GM18951 (cell line): ENCODE results near the gene FAM181A.

Experiments used
- POLR2A ChIP-seq: IDR thresholded peaks from 4 replicates; pipeline ENCODE4 v1.6.1; 2011; ENCODE audit warnings: mild to moderate bottlenecking; ENCODE audit not compliant: insufficient read length, insufficient read depth; ENCODE audit errors: extremely low read depth
- in situ Hi-C: fragments of 300-500 bp; cut with MboI; formaldehyde crosslinking; loops from one replicate; pipeline ENCODE4 v1.12.0; 2022; ENCODE audit warnings: low sequenced_read_pairs, mixed read lengths, inconsistent platforms; ENCODE audit not compliant: unreplicated experiment

FAM181A gene

DNA sequence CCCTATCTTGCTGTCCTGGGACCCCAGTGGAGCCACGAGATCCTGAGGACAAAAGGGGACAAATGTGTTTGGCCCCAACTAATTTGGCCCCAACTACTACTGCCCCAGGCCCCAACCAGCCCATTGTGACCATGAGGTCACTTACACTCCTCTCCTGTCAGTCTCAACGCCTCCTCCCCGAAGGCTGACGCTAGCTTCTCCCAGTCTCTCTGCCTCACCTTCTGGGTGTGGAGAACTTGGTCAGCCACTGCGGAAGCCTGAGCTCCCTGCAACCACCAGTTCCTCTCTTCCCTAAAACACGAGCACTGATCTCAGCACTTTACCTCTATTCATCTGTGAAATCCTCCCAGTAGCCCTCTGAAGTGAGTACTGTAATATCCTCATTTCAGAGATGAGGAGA, 13.3 kb downstream of the FAM181A start:
- no peak for TF ChIP-seq POLR2A
- in situ Hi-C loops: loop anchor here (5.0 kb wide), 1 partner anchor 52 kb away; no protein-coding TSS in a partner anchor

DNA sequence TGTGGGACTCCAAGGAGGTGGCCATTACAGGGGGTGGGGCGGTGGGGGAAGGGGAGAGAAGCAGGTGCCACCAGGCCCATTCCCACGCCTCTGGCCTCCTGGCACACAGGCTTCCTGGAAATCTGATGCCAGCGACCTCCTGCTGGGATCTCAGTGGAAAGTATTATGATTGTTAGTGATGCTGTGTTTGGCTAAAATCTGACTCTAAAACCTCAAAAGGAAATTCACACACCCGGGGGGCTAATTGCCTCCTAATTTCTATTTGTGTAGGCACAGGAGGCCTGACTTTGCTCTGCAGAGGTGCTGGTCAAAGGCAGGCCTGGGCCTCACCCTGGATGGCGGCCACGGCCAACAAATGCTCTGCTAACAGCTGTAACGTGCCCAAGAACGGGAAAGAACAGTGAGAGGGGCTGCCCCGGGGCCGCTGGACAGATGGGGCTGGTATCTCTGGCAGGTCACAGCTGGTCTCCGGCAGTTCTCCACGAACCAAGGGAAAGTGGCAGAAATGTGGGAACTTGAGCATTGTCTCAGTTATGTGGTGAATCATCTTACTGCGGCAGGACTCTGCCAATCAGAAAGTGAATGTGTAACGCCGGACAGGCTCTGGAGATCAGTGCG, 14.3 kb downstream of the FAM181A start:
- no peak for TF ChIP-seq POLR2A
- in situ Hi-C loops: loop anchor here (5.0 kb wide), 1 partner anchor 51 kb away; no protein-coding TSS in a partner anchor

DNA sequence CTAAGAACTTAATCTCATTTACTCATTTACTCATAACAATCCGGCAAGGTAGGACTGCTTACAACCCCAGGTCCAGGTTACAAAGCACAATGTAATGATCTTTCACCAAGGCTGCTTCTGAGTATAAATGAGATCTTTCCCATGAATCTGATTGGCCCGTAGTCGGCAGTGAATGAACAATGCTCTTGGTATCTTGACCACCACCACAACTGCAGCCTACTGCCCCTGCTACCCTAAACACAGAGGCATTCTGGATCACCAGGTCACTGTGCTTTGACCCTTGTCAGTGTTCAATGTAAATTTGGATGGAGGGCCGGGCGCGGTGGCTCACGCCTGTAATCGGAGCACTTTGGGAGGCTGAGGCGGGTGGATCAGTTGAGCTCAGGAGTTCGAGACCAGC, 15.9 kb downstream of the FAM181A start:
- in situ Hi-C loops: loop anchor here (5.0 kb wide), 1 partner anchor 49 kb away; no protein-coding TSS in a partner anchor

GRCh38 chr14:93943930-93944329, 16.8 kb downstream of the FAM181A start:
- TF ChIP-seq POLR2A: no peak
- in situ Hi-C loops: loop anchor here (5.0 kb wide), 1 partner anchor 48 kb away; no protein-coding TSS in a partner anchor

More for the DNA sequence above, 15.9 kb downstream of the FAM181A start:
- TF ChIP-seq POLR2A: no peak

GRCh38 chr14:93944348-93945069, 17.4 kb downstream of the FAM181A start:
- TF ChIP-seq POLR2A: no peak
- in situ Hi-C loops: loop anchor here (5.0 kb wide), 1 partner anchor 48 kb away; no protein-coding TSS in a partner anchor

GRCh38 chr14:93945070-93945399, 17.9 kb downstream of the FAM181A start:
- TF ChIP-seq POLR2A: no peak
- in situ Hi-C loops: no loop called here

GRCh38 chr14:93946104-93946503, 19.0 kb downstream of the FAM181A start:
- no peak for TF ChIP-seq POLR2A
- in situ Hi-C loops: no loop called here

DNA sequence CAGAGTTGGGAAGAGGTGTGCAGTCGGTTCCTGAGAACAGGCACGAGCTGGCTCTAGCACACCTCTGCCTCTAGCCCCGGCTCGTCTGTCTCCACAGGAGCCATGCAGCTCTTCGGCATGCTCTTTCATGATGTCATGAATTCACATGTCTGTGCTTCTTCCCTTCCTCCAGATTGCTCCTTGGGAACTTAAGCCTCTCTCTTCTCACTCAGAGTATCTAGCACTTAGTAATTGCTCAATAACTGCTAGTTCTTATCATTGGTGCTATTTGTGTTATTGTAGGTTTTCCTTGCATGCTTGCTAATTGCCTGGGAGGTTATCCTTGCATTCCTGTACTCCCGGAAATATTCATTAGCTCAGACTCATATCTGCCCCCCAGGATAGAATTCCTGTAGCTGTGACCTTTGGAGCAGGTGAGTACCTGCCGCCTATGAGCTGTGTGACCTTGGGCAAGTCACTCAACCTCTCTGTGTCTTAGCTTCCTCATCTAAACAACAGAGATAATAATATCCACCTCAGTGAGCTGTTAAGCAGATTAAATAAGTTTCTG, 19.5 kb downstream of the FAM181A start:
- in situ Hi-C loops: no loop called here
- TF ChIP-seq POLR2A: no peak

DNA sequence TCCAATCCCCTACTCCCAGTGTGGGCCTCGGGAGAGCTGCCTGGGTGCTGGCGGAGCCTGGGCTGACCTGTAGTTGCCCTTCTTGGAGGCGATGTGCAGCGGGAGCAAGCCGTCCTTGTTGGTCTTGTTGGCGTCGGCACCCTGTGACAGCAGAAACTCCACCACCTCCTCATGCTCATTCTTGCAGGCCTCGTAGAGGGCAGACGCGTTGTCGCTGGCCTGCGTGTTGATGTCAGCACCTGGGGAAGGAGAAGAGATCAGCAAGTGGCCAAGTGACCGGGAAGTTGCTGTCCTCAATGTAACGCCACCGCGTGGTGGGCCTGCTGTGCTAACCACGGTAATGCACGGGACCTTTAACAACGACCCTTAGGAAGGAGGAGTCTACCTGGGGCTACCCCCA, 20.1 kb downstream of the FAM181A start:
- no peak for TF ChIP-seq POLR2A
- in situ Hi-C loops: no loop called here

GRCh38 chr14:93949511-93950075, 22.4 kb downstream of the FAM181A start:
- in situ Hi-C loops: no loop called here
- TF ChIP-seq POLR2A: no peak

DNA sequence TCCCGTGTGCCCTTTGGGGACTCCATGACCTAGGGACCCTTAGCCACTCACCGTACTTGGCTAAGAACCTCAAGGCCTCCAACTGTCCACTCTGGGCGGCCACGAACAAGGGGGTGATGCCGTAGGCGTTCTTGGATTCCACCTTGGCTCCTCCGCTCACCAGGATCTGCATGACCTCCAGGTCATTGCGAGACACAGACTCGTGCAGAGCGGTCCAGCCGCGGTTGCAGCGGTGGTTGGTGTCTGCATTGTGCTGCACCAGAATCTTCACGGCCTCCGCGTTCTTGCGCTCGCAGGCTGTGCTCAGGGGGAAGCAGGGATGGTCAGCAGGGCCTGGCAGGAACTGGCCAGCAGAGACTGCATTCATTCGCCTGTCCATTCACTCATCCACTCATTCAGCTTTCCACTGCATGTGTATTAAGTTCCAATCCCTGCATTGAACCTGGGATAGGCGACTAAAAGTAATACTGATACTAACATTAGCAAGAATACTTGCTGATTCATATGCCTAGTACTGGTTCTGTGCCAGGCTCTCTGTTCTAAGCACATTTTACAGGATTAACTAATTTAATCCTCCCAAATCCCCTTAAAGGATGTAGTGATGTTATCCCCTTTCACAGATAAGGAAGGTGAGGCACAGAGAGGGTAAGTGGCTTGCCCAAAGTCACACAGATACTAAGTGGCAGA, 23.9 kb downstream of the FAM181A start:
- no peak for TF ChIP-seq POLR2A
- in situ Hi-C loops: no loop called here

DNA sequence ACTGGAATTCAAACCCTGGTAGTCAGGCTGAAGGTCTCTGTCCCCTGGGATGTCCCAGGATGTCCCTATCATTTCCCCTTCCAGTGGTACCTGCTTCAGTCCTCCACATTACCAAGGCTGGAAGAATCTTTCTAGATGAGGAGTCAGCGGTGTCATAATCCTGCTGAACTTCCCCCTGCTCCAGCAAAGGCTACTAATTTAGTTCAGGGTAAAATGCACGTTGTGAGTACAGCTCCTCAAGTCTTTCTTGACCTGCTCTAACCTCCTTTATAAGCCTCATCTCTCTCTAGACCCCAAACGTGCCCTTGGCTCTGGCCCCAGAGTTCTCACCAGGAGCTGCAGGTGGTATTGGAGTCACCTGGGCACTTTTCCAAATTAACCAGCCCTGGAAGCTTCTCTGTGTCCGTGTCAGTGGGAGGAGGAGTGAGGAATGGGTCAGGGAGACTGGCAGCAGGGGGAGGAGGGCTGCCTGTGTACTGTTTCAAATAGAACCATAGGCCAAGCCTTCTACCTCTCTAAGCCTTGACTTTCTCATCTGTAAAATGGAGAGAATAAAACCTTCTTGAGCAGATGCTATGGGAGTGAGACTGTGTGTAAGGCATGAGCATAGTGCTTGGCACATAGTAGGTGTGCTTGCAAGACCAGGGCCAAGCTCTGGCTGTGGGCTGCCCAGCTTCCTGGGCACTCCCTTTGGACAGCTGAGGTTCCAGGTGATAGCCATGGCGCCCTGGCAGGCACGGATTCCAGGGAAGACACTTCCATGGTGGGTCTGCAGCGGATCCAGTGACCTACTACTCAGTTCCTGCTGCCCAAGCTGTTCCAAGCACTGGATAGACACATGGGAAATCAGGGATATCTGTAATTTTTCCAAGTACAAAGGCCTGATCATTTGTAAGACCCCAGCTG, 24.7 kb downstream of the FAM181A start:
- in situ Hi-C loops: no loop called here
- no peak for TF ChIP-seq POLR2A
